Peyer's patch (tissue), 4 donors: ENCODE data around the gene CLECL1. TPM values are rescaled to one million over a fixed set of nuclear protein-coding genes. Genes with fewer than 3 reads are reported as not detected.

Experiments used
- DNase-seq, 3 donors: peaks; one replicate each; pipeline ENCODE4 v3.0.0-alpha.2; 2017 to 2019
- H3K27ac ChIP-seq, 4 donors: fragments of 200-600 bp; sonication (generic); one replicate each; pipeline ENCODE4 v1.5.1; 2016 to 2019
- H3K27me3 ChIP-seq, 2 donors: fragments of 200-600 bp; sonication (generic); one replicate each; pipeline ENCODE4 v1.5.1; 2019
- H3K36me3 ChIP-seq, 3 donors: fragments of 200-600 bp; sonication (generic); one replicate each; pipeline ENCODE4 v1.5.1; 2016 to 2019
- H3K4me1 ChIP-seq, 4 donors: fragments of 200-600 bp; sonication (generic); one replicate each; pipeline ENCODE4 v1.5.1; 2016 to 2019
- H3K4me3 ChIP-seq, 4 donors: fragments of 200-600 bp; sonication (generic); 1 replicate in 3 of 4; 2 replicates in 1 of 4; pipeline ENCODE4 v1.5.1; 2016 to 2019; ENCODE audit warnings: mild to moderate bottlenecking in 1 of 4
- H3K9me3 ChIP-seq, 4 donors: fragments of 200-600 bp; sonication (generic); one replicate each; pipeline ENCODE4 v1.5.1; 2016 to 2019; ENCODE audit warnings: mild to moderate bottlenecking in 1 of 4
- POLR2A ChIP-seq, 2 donors: fragments of 450-650 bp; IDR thresholded peaks; one replicate each; pipeline ENCODE4 v1.5.1; 2017; ENCODE audit warnings: antibody characterized with exemption in 2 of 2, mild to moderate bottlenecking in 2 of 2, moderate library complexity in 2 of 2
- total RNA-seq, 4 donors: library from RNA; depleted of rRNA; stranded (reverse); fragments of >200 nt; gene quantifications; one replicate each; pipeline ENCODE4 v1.1.0, GENCODE V29; 2016
- TF ChIP-seq, protein P1 (sequence below), 6 experiments: fragments of 450-650 bp in 4 of 6; fragments of 200-600 bp in 2 of 6; sonication (generic) in 1 of 6; IDR thresholded peaks; one replicate each; pipeline ENCODE4 v1.5.1; 2017 to 2019; ENCODE audit warnings: antibody characterized with exemption in 6 of 6, mild to moderate bottlenecking in 3 of 6, moderate library complexity in 1 of 6

Gene CLECL1
- total RNA-seq, 4 donors from 2014 or later: 4.1 to 4.2 TPM; not detected in 2

DNA sequence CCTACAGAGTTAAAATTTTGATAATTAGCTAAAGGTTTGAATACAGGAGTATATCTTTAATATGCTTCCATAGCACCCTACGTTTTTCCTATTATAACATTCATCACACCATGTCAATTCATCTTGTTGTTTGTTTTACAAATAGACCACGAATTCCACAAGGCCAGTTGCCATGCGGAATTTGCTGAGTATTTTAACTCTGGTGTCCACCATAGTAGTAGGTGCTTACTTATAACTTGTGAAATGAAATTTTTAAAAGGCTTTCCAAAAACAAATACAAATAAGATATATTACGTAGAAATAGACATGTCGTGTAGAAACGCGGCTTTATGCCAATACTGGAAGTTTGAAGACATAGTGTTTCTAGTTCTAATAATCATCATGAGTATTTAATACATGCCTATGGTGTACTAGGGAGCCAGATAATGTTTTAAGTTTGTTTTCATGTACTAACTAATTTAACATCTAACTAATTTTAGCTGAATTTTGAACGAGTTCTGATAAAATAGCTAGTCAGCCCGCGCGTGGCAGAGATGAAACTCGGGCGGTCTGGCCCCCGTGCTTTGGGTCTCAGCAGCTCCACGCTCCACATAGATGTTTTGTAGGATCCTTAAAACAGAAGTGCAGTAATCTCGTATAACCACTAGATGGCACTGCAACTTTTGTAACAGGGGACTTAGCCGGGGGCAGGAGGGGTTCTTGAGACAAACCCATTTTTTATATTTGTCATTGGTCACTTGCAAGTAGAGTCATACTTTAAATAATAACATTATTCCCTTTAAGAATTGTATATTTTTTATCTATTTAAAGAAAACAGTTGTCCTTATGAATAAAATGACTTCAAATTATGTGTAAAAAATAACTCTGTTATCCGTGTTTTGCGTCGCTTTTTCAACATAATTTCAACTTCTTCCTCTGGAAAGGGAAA is 17.6 kb upstream of the CLECL1 start:
- TF ChIP-seq, protein P1, sequence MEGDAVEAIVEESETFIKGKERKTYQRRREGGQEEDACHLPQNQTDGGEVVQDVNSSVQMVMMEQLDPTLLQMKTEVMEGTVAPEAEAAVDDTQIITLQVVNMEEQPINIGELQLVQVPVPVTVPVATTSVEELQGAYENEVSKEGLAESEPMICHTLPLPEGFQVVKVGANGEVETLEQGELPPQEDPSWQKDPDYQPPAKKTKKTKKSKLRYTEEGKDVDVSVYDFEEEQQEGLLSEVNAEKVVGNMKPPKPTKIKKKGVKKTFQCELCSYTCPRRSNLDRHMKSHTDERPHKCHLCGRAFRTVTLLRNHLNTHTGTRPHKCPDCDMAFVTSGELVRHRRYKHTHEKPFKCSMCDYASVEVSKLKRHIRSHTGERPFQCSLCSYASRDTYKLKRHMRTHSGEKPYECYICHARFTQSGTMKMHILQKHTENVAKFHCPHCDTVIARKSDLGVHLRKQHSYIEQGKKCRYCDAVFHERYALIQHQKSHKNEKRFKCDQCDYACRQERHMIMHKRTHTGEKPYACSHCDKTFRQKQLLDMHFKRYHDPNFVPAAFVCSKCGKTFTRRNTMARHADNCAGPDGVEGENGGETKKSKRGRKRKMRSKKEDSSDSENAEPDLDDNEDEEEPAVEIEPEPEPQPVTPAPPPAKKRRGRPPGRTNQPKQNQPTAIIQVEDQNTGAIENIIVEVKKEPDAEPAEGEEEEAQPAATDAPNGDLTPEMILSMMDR (IDR thresholded peaks at IDR 0.05): peak; percentile 70 to 90 (median 76)
- TF ChIP-seq POLR2A (IDR thresholded peaks at IDR 0.05): no peak
- Histone ChIP-seq H3K27ac (peak overlapping the region in 1 of 4 donors; percentile 60), H3K4me3 (peak overlapping the region in 1 of 4 donors; percentile 28), H3K36me3 (no peaks in the 10 kb centered on the region), H3K27me3 (no peaks in the 10 kb centered on the region), H3K9me3 (no peaks in the 10 kb centered on the region), H3K4me1 (no peaks in the 10 kb centered on the region)
- DNase-seq: peak in 2 of 3 donors; percentile 67 to 75

DNA sequence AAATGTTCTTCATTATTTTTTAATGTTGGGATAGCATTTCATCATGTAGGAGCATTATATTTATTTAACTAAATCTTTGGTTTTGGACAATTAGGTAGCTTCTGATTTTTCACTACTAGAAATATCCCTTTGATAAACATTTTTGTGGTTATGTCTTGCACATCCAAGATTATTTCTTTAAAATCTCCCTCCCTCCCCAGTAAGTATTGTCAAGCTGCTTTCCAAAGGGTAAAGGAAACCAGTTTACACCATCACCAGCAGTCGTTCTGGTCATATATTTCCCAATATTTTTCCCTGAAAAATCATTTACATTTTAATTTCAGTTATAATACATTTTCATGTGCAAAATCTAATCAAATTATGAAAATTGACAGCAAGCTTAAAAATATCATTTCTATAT is 16.7 kb upstream of the CLECL1 start:
- TF ChIP-seq POLR2A (IDR thresholded peaks at IDR 0.05): no peak
- TF ChIP-seq, protein P1 (IDR thresholded peaks at IDR 0.05): no peak
- H3K27ac ChIP-seq: no peak overlapping the region
- no peaks in the 10 kb centered on the region for H3K9me3 ChIP-seq
- H3K27me3 ChIP-seq: no peaks in the 10 kb centered on the region
- DNase-seq: no peak
- H3K36me3 ChIP-seq: no peaks in the 10 kb centered on the region
- H3K4me3 ChIP-seq: no peak overlapping the region
- no peaks in the 10 kb centered on the region for H3K4me1 ChIP-seq

DNA sequence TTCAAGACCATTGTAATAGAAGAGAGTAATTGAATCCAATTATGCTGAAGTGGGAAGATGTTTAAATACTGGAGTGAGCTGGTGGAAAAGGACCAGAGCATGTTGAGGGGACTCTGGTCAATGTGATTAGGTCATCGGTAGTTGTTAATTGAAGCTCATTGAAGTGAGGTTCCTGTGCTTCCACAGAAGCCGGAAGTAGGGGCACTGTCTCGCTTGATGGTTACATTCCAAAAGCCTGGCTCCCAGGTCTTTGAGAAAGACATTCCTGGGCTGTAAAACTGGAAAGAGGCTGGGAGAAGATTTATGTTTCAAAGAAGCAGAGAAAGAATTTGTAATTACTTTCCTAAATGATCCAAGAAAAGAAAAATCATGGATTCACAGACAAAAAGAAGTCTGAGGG is 12.3 kb upstream of the CLECL1 start:
- Histone ChIP-seq H3K27me3 (no peaks in the 10 kb centered on the region), H3K4me1 (peaks cover 0 to 13% (median 2%) of the 10 kb centered on the region in 4 donors), H3K9me3 (no peaks in the 10 kb centered on the region), H3K4me3 (no peak overlapping the region), H3K36me3 (no peaks in the 10 kb centered on the region), H3K27ac (no peak overlapping the region)
- TF ChIP-seq, protein P1 (IDR thresholded peaks at IDR 0.05): no peak
- no peak for TF ChIP-seq POLR2A (IDR thresholded peaks at IDR 0.05)
- DNase-seq: no peak

DNA sequence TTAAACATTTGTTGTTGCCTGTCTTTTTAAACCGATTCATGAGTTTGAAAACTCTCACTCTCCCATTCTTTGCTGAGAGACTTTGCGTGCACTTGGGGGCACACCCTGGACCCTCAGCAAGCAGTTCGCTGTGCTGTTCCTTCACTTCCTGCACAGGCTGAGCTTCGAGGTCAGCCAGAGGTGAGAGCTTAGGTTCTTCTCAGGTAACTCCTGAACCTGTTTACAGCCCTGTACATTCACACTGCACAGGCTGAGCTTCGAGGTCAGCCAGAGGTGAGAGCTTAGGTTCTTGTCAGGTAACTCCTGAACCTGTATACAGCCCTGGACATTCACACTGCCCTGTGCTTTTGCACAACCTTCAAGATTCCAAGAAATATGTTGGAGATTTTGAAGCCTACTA is 9.8 kb upstream of the CLECL1 start:
- Histone ChIP-seq H3K27ac (peak overlapping the region; percentile 49 to 71 (median 58)), H3K4me1 (peaks cover 0 to 16% (median 2%) of the 10 kb centered on the region in 4 donors), H3K4me3 (no peak overlapping the region), H3K27me3 (no peaks in the 10 kb centered on the region), H3K36me3 (no peaks in the 10 kb centered on the region), H3K9me3 (no peaks in the 10 kb centered on the region)
- TF ChIP-seq POLR2A (IDR thresholded peaks at IDR 0.05): no peak
- TF ChIP-seq, protein P1 (IDR thresholded peaks at IDR 0.05): no peak
- DNase-seq: peak in 2 of 3 donors; percentile 44 to 73

DNA sequence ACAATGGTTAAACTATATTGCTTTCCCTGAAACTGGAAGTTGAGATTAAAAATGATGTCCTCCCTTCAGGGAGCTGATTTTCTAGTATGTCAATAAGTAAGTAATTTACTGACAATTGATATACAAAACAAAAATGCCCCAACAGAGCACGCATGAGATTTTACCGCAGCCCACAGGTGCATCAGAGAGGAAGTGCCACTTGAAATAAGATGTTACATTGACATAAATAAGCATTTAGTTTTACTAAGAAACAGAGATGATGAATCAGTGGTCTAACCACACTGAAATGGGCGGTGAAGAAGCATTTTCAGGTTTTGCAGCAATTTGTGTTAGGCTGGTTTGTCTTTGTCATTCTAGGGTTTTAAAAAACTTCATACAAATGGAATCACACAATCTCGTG is 8.8 kb upstream of the CLECL1 start:
- no peaks in the 10 kb centered on the region for H3K9me3 ChIP-seq
- DNase-seq: peak in 2 of 3 donors; percentile 85 to 91
- H3K27me3 ChIP-seq: no peaks in the 10 kb centered on the region
- H3K36me3 ChIP-seq: no peaks in the 10 kb centered on the region
- TF ChIP-seq, protein P1 (IDR thresholded peaks at IDR 0.05): no peak
- TF ChIP-seq POLR2A (IDR thresholded peaks at IDR 0.05): no peak
- H3K27ac ChIP-seq: peak overlapping the region; percentile 49 to 71 (median 64)
- H3K4me3 ChIP-seq: no peak overlapping the region
- H3K4me1 ChIP-seq: peaks cover 0 to 16% (median 2%) of the 10 kb centered on the region in 4 donors
